GM19238 (cell line): Measurements from ENCODE around the gene UBE2G1.
"Not testable (repeated sequence)": the region's sequence is repeated elsewhere in the genome, so short reads cannot be mapped to it uniquely, and the experiment has no call there.

ENCODE experiments used
- DNase-seq: peaks from one replicate; pipeline ENCODE4 v3.0.0; 2011; ENCODE audit warnings: low spot score; ENCODE audit not compliant: insufficient read length

Gene UBE2G1, protein sequence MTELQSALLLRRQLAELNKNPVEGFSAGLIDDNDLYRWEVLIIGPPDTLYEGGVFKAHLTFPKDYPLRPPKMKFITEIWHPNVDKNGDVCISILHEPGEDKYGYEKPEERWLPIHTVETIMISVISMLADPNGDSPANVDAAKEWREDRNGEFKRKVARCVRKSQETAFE

DNA sequence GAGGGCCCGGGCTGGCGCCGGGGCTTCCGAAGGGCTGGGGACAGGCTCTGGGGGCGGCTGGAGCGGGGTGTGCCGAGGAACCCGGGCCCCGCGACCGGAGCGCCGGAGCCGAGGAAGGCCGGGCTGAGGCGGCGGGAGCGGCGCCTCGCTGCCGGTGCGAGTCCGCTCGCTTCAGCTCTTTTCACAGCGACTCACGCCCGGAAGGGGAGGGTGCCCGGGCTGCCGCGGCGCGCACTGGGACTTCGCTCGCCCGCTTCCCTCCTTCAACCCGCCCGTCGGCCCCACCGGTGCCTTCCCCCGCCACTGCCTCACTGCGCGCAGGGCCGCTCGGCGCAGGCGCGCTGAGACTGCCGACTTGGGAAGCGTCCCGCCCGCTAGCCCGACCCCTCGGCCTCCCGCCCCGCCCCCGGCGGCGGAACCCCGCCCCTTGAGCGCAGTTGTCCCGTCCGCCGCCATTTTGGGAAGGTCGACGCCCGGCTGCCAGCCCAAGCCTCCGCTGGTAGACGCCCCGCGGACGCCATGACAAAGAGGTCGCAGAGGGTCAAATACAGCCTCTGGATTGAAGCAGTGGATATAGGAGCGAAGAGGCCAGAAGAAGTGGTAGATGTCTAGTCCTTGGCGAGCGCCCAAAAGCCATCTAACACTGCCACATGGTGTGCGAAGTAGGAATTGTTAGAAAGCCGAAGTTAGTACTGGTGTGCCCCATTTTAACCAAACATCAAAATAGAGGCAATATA, at the start of gene UBE2G1:
Gene UBE2G1, minus strand, starts transcription at position 349 of the 737 bp plus-strand sequence. CDS start 359 bp downstream, outside the sequence.
- peak; percentile 90 for DNase-seq

GRCh38 chr17:4412933-4413831, 46.7 kb upstream of the UBE2G1 start:
- DNase-seq, result peak; percentile 83

GRCh38 chr17:4411201-4411600, 44.7 kb upstream of the UBE2G1 start:
- DNase-seq, result no peak

- no peak for DNase-seq
Observed at GRCh38 chr17:4409659-4410058, 43.2 kb upstream of the UBE2G1 start.

DNA sequence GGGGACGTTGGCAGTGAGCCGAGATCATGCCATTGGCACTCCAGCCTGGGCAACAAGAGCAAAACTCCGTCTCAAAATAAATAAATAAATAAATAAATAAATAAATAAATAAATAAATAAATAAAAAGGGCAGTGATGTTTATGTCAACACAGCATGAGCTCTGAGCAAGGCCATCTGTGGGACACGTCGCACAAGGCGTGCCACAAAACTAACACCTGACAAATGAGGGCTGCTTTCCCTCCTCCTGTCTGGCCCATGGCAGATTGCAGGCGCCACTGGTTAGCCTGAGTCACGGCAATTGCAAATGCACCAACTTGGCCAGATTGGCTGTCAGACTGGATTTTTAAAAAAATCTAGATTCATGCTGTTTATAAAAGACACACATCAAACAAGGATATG, 41.4 kb upstream of the UBE2G1 start:
- no peak for DNase-seq

GRCh38 chr17:4407216-4407615, 40.7 kb upstream of the UBE2G1 start:
- no peak for DNase-seq

DNA sequence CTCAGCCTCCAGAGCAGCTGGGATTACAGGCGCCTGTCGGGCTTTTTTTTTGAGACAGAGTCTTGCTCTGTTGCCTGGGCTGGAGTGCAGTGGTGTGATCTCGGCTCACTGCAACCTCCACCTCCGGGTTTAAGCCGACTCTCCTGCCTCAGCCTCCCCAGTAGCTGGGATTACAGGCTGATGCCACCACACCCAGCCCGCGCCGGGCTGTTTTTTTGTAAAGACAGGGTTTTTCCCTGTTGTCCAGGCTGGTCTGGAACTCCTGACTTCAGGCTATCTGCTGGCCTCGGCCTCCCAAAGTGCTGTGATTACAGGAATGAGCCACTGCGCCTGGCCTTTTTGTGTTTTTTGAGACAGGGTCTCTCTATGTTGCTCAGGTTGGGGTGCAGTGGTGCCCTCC, 39.9 kb upstream of the UBE2G1 start:
- no peak for DNase-seq

GRCh38 chr17:4405699-4406098, 39.2 kb upstream of the UBE2G1 start:
- no peak for DNase-seq

DNA sequence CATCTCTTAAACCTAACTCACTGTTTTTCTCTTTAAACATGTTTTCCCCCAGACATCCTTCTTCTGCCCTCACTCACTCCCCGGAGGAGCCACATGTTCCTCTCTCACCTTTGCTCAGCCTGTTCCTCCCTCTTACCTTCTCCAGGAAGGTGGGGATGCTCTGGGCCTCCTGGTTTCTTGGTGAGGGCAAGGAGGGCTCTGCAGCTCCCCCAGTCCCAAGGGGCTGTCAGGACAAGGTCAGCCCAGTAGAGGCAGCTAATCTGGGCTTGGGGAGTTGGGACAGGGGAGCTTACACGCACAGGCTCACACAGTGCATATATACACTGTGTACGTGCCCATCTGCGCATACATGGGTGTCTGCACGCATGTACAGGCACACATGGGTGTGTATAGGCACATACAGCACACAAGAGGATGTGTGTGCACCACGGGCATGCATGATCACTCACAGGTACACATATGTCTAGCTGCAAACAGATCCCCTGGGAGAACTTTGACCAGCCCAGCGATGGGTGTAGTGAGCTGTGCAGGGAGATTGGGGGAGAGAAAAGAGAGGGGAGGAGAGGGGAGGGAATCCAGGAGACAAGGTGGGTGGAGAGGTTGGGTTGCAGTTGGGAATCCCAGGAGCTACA, 38.7 kb upstream of the UBE2G1 start:
- no peak for DNase-seq

- DNase-seq, result no peak
Observed at GRCh38 chr17:4397840-4398239, 31.4 kb upstream of the UBE2G1 start.

DNA sequence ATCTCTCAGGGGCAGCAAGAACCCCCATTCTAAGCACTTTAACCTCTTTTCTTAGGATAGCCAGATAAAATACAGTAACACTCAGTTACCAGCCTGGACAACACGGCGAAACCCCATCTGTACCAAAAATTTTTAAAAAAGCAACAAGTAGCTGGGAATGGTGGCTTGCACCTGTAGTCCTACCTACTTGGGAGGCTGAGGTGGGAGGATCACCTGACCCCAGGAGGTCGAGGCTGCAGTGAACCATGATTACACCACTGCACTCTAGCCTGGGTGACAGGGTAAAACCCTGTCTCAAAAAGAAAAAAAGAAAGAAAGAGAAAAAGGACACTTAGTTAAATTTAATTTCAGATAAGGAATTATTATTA, 28.6 kb upstream of the UBE2G1 start:
- DNase-seq, result no peak

GRCh38 chr17:4394208-4395110, 28.0 kb upstream of the UBE2G1 start:
- DNase-seq, result no peak

- DNase-seq, result no peak
Observed at GRCh38 chr17:4393806-4394205, 27.3 kb upstream of the UBE2G1 start.

DNA sequence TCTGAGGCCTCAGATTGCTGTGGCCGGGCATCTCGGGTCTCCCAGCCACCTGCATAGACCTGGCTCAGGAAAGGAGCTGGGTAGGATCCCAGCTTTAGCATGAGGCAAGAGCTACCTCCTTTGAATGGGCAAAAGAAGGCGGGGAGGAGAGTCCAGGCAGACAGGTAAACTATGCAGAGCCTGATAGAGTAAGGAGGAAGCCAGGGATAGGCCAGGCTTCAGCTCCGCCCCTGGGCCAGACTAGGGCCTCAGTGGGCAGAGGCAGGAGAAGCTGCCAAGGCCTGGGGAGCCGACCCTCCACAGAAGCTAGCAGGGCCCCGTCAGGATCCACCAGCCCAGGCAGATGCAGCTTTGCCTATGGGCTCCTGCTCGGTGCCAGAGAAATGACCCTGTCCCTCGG, 22.6 kb upstream of the UBE2G1 start:
- DNase-seq, result no peak

GRCh38 chr17:4387137-4387536, 20.7 kb upstream of the UBE2G1 start:
- no peak for DNase-seq

DNA sequence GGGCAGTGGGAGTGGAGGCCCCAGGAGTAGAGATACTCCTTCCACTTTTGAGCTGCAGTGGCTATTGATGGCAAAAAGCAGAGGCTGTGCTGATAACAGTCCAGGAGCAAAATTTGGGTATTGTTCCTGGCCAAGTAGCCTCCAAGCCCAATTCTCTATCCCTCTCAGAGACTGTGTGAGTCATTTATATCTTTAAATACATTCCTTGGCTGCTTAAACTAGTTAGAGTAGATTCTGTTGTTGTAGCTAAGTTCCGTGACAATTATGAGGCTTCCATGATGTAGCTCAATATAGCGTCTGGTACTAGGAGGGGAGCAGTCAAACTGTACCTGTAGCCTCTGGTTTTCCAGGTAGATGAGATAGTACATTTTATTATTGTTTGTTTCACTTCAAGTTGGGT, 19.9 kb upstream of the UBE2G1 start:
- DNase-seq, result no peak

DNA sequence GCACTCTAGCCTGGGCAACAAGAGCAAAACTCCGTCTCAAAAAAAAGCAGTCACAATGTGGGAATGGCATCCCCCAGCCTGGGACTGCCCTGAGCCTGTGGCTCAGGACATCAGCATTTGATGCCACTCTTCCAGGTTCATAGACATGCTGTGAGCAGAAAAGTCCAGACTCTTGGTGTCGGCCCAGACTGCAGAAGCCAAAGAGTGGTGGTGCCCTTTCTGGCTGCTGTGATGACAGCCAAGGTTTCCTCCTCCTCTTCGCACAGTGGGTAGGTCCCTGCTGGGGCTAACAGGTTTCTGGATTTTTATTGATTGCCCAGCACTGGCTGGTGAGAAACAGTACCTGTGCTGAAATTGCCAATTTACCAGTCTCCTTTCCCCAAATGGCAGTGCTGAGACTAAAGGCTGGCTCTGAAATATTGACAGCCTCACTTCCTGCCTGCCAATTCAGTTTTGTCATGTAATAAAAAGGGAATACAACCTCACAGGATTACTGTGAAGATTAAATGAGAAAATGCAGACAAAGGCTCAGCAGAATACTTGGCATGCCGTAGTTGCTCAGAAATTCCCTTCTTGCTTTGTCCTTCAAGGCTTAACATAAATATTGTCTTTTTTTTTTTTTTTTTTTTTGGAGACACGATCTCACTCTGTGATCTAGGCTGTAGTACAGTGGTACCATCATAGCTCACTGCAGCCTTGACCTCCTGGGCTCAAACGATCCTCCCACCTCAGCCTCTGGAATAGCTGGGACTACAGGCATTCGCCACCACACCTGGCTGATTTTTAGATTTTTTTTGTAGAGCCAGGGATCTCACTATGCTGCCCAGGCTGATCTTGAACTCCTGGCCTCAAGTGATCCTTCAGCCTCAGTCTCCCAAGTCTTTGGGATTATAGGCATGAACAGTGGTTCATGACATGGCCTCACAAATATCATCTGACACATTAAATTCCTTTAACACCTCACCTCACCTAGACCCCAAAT, 15.5 kb upstream of the UBE2G1 start:
- no peak for DNase-seq

DNA sequence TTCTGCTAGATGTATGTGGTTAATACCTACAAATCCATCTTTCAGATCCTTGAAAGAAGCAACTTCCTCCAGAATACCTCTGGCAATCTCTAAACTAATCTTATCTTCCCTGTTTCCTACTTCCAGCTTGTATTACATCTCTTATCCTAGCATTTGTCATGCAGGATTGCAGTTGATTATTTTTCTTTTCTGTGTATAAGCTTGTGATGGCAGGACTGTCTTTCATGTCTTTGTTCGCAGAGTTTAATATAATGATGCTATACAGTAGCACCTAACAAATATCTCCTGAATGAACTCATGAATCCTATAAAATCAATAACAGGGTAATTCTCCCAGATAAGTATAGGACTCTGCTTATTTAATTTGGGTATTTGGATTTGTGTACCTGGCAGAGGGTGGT, 12.2 kb upstream of the UBE2G1 start:
- no peak for DNase-seq

GRCh38 chr17:4377247-4377646, 10.8 kb upstream of the UBE2G1 start:
- not testable (repeated sequence) for DNase-seq
